ENCODE measurements around the gene SCGB1D2. TPM values are rescaled to one million over a fixed set of nuclear protein-coding genes. Genes with fewer than 3 reads are reported as not detected.
"Not testable (repeated sequence)": the region's sequence is repeated elsewhere in the genome, so short reads cannot be mapped to it uniquely, and the experiment has no call there.

Gene SCGB1D2, protein sequence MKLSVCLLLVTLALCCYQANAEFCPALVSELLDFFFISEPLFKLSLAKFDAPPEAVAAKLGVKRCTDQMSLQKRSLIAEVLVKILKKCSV
- total RNA-seq: not detected in 2 replicates
- not detected in 2 replicates for polyA plus RNA-seq
- not detected in 2 replicates for polyA plus RNA-seq (2012)
- polyA minus RNA-seq (ENCODE audit: low replicate concordance): not detected in 2 replicates

GRCh38 chr11:62242021-62242420, at the start of gene SCGB1D2:
Gene SCGB1D2, plus strand, starts transcription at chr11:62242239. Its CDS starts 69 bp downstream, at chr11:62242308.
- Histone ChIP-seq H3K4me3 (replicated peaks in 1 of 4; ENCODE audit: control extremely low read depth in 1 of 4, insufficient read depth in 1 of 4, low read depth in 3 of 4, low read length in 4 of 4) (no peak within 1 kb of the TSS), H3K27me3 (ENCODE audit: control insufficient read depth, insufficient read depth, low read length) (peaks cover 4% of the 10 kb centered on the region), H3K27ac (ENCODE audit: insufficient read depth, low read length) (no peak within 1 kb of the TSS), H4K20me1 (ENCODE audit: control insufficient read depth, extremely low read depth, insufficient read depth, low read length) (no peaks in the 10 kb centered on the region), H3K9me3 (ENCODE audit: control insufficient read depth, insufficient read depth, low read depth, low read length) (no peaks in the 10 kb centered on the region), H3K79me2 (ENCODE audit: control insufficient read depth, insufficient read depth, low read length) (no peaks in the 10 kb centered on the region), H3K4me2 (ENCODE audit: extremely low read depth, insufficient read depth, low read length) (no peak within 1 kb of the TSS), H3K9ac (ENCODE audit: insufficient read depth, low read length) (no peak within 1 kb of the TSS), H3K4me1 (ENCODE audit: control insufficient read depth, extremely low read depth, insufficient read depth, low read length) (no peaks in the 10 kb centered on the region), H2AFZ (ENCODE audit: low read length) (no peak within 1 kb of the TSS), H3K36me3 (ENCODE audit: control insufficient read depth, insufficient read depth, low read length) (no peaks in the 10 kb centered on the region)
- TF ChIP-seq, protein P1, sequence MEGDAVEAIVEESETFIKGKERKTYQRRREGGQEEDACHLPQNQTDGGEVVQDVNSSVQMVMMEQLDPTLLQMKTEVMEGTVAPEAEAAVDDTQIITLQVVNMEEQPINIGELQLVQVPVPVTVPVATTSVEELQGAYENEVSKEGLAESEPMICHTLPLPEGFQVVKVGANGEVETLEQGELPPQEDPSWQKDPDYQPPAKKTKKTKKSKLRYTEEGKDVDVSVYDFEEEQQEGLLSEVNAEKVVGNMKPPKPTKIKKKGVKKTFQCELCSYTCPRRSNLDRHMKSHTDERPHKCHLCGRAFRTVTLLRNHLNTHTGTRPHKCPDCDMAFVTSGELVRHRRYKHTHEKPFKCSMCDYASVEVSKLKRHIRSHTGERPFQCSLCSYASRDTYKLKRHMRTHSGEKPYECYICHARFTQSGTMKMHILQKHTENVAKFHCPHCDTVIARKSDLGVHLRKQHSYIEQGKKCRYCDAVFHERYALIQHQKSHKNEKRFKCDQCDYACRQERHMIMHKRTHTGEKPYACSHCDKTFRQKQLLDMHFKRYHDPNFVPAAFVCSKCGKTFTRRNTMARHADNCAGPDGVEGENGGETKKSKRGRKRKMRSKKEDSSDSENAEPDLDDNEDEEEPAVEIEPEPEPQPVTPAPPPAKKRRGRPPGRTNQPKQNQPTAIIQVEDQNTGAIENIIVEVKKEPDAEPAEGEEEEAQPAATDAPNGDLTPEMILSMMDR (conservative IDR thresholded peaks at IDR 0.05 in 1 of 2, IDR thresholded peaks at IDR 0.05 in 1 of 2; ENCODE audit: low read depth in 1 of 2, low read length in 2 of 2): no peak
- TF ChIP-seq EZH2 (IDR thresholded peaks at IDR 0.05; ENCODE audit: low read length, missing control alignments): no peak
- no peak for DNase-seq (ENCODE audit: low read depth in 2 of 2)

DNA sequence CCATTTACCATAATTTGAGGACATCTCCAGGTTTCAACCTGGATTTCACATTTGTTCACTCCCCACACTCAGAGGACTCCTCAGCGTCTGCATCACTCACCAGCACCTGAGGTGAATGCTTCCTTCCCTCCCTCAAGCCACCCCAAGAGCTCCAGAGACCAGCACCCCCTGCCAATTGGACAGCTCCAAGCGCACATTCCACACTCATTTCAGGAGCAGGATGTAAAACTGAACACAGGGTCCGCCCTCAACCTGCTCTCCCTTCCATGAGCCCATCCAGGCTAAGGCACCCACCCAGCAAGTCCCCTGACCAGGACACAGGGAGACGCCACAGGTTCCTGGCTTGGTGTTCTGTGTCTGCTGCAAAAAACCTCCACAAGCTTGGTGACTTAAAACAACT, 48.1 kb upstream of the SCGB1D2 start:
- Histone ChIP-seq H3K27ac (ENCODE audit: insufficient read depth, low read length) (no peak overlapping the region), H2AFZ (ENCODE audit: low read length) (no peak overlapping the region), H3K4me2 (ENCODE audit: extremely low read depth, insufficient read depth, low read length) (no peak overlapping the region), H3K9ac (ENCODE audit: insufficient read depth, low read length) (no peak overlapping the region), H3K4me3 (replicated peaks in 1 of 4; ENCODE audit: control extremely low read depth in 1 of 4, insufficient read depth in 1 of 4, low read depth in 3 of 4, low read length in 4 of 4) (no peak overlapping the region), H3K36me3 (ENCODE audit: control insufficient read depth, insufficient read depth, low read length) (no peaks in the 10 kb centered on the region), H4K20me1 (ENCODE audit: control insufficient read depth, extremely low read depth, insufficient read depth, low read length) (no peaks in the 10 kb centered on the region), H3K27me3 (ENCODE audit: control insufficient read depth, insufficient read depth, low read length) (peaks cover 2% of the 10 kb centered on the region), H3K79me2 (ENCODE audit: control insufficient read depth, insufficient read depth, low read length) (no peaks in the 10 kb centered on the region), H3K4me1 (ENCODE audit: control insufficient read depth, extremely low read depth, insufficient read depth, low read length) (no peaks in the 10 kb centered on the region), H3K9me3 (ENCODE audit: control insufficient read depth, insufficient read depth, low read depth, low read length) (no peaks in the 10 kb centered on the region)
- TF ChIP-seq EZH2 (IDR thresholded peaks at IDR 0.05; ENCODE audit: low read length, missing control alignments): no peak
- TF ChIP-seq, protein P1 (conservative IDR thresholded peaks at IDR 0.05 in 1 of 2, IDR thresholded peaks at IDR 0.05 in 1 of 2; ENCODE audit: low read depth in 1 of 2, low read length in 2 of 2): no peak
- no peak for DNase-seq (ENCODE audit: low read depth in 2 of 2)

GRCh38 chr11:62195010-62195409, 47.0 kb upstream of the SCGB1D2 start:
- not testable (repeated sequence) for H3K4me1 ChIP-seq (ENCODE audit: control insufficient read depth, extremely low read depth, insufficient read depth, low read length); H3K27ac ChIP-seq (ENCODE audit: insufficient read depth, low read length); H2AFZ ChIP-seq (ENCODE audit: low read length); H3K4me3 ChIP-seq (replicated peaks in 1 of 4; ENCODE audit: control extremely low read depth in 1 of 4, insufficient read depth in 1 of 4, low read depth in 3 of 4, low read length in 4 of 4); DNase-seq (ENCODE audit: low read depth in 2 of 2); H3K36me3 ChIP-seq (ENCODE audit: control insufficient read depth, insufficient read depth, low read length); H4K20me1 ChIP-seq (ENCODE audit: control insufficient read depth, extremely low read depth, insufficient read depth, low read length); H3K27me3 ChIP-seq (ENCODE audit: control insufficient read depth, insufficient read depth, low read length); H3K4me2 ChIP-seq (ENCODE audit: extremely low read depth, insufficient read depth, low read length); H3K79me2 ChIP-seq (ENCODE audit: control insufficient read depth, insufficient read depth, low read length); H3K9ac ChIP-seq (ENCODE audit: insufficient read depth, low read length); H3K9me3 ChIP-seq (ENCODE audit: control insufficient read depth, insufficient read depth, low read depth, low read length)
